ENCODE data around the gene SRGAP2C.
"Not testable (repeated sequence)": the region's sequence is repeated elsewhere in the genome, so short reads cannot be mapped to it uniquely, and the experiment has no call there.

SRGAP2C gene

DNA sequence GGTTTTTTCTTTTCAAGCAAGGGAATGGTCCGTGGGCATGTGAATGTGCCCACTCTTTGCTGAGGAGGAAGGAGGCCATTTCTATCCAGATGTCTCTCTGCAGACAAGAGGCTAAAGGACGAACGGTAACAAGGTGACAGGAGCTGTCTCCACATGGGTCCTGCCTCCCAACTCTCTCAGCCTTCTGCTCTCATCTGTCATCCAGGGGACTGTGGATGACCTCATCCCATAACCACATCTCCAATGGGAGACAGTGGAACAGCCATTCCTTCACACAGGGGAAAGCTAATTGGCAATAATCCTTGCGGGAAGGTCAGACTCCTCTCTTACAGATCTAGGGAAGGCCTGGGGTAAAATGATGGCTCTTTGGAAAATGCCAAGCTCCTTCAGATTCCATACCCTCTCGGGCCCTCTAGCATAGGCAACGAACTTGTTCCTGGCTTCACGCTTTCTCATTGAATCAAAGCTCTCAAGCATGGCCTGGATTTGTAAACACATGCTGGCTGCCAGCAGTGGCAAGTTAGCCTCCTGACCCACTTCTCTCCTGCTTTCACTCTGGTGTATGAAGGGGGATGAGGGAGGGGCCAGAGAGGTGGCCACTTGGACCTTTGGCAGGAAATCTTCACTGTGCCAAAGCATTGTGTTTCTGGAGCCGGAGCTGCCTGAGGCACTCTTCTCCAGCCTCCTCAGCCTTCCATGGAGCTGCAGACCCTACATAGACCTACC lies 201.0 kb downstream of the SRGAP2C start:
- not testable (repeated sequence) for DNase-seq

DNA sequence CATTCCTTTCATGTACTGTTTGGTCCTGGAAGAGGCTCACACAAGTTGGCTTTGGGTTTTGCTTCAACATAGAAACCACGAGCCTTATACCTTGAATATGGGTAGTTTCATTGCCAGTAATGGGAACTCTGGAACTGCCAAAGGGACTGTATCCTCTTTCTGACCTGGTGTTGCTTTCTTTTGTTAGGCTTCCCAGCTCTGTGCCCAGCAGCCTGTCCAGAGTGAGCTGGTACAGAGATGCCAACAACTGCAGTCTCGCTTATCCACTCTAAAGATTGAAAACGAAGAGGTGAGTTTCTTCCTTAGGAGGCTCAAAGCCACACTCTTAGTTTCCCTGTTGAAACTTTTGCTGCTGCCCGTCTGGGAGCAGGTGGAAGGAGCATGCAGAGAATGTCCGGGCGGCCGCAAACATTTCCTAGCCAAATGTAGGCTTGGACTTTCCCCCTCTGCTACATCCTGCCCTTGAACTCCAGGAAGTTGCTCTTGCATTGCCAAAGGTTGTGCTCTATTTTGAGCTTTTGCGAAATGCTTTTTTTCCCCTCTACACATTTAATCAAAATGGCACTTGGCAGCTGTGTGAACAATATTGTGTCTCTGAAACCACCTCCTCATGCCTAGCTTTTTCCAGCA lies 201.7 kb downstream of the SRGAP2C start:
- not testable (repeated sequence) for DNase-seq

DNA sequence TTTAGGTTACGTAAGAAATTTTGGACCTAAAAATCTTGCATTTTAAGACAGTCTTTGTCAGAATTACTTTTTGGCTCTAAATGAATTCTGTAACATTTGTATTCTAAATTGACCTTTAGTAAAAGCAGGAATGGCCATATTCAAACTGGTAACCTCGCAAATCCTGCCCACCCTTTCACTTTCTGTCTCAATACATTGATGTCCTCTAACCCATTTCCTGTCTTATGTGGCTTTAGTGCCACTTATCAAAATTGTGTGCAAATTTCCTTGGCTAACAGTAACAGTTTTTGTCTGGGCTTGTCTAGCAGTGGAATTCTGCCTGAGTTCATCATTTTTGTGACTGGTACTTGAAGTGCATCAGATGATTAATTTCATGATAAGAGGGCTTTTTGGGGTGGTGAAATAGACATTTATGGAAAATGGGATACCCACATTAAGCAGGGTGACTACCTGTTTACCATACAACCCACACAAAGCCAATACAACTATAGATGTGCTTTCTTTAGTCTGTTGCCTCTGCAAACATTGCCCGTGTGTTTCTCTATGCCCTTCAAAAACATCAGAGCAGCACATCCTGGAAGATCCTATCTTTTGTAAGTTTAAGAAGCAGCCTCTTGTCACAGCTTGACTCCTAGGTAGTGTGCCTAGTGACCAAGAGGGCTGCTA lies 205.3 kb downstream of the SRGAP2C start:
- DNase-seq, result not testable (repeated sequence)

DNA sequence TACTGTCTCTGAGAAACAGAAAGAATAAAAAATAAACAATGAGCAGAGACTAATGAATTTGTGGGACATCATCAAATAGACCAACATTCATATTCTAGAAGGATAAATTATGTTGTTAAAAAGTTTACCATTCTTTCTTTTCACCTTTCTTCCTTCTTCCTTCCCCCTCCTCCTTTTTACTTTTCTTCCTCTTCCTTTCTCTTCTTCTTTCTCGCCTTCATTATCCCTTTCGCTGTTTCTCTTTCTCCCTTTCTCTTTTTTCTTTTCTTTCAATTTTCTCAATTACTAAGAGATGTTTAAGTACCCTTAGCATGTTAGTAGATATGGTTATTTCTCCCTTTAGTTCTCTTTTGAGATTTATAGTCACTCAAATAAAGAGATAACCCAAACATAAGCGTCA lies 207.4 kb downstream of the SRGAP2C start:
- not testable (repeated sequence) for DNase-seq

DNA sequence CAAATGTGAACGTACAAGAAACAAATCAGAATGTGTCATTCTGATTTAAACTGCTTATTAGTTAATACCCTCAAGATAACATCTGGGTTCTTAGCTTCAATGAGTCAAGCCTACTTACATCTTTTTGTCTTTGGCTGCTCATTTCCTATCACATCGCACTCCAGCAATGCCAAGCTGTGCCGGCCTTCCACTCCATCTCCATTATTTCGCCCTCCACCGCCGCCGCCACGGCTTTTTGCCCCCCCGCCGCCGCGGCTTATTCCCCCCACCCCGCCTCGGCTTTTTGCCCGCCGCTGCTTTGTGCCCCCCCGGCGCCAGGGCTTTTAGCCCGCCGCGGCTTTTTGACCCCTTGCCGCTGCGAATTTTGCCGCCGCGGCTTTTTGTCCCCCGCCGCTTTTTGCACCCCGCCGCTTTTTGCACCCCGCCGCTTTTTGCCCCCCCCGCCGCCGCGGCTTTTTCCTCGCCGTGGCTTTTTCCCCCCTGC lies 211.0 kb downstream of the SRGAP2C start:
- not testable (repeated sequence) for DNase-seq

DNA sequence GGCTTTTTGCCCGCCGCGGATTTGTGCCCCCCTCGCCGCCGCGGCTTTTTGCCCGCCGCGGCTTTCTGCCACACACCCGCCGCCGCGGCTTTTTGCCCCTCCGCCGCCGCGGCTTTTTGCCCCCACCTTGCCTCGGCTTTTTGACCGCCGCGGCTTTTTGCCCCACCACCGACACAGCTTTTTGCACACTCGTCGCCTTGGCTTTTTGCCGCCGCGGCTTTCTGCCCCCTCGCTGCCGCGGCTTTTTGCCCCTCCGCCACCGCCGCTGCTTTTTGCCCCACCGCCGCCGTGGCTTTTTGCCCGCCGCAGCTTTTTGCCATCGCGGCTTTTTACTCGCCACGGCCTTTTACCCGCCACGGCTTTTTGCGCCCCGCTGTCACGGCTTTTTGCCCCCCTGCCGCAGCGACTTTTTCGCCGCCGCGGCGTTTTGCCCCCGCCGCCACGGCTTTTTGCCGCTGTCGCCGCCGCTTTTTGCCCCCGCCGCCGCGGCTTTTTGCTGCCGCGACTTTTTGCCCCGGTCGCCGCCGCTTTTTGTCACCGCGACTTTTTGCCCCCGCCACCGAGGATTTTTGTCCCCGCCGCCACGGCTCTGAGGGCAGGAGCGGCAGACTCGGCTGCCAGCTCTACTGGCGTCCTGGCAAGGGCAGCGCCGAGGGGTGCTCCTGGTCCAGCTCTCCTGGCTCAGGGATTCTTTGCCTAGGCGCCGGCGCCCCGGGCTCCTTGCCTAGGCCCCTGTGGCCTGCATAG lies 211.7 kb downstream of the SRGAP2C start:
- not testable (repeated sequence) for DNase-seq

DNA sequence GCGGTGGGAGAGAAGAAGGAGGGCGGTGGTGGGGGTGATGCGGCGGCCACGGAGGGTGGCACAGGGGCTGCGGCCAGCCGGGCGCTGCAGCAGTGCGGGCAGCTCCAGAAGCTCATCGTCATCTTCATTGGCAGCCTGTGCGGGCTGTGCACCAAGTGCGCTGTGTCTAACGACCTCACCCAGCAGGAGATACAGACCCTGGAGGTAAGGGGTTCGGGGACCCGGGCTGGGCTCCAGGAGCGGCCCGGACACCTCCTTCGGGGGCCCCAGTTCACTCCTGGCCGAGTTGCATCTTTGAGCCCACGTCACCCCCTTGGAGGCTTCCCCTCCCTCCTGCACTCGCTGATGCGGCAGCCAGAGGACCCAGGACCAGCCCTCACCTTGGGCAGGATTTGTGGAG lies 212.3 kb downstream of the SRGAP2C start:
- not testable (repeated sequence) for DNase-seq

DNA sequence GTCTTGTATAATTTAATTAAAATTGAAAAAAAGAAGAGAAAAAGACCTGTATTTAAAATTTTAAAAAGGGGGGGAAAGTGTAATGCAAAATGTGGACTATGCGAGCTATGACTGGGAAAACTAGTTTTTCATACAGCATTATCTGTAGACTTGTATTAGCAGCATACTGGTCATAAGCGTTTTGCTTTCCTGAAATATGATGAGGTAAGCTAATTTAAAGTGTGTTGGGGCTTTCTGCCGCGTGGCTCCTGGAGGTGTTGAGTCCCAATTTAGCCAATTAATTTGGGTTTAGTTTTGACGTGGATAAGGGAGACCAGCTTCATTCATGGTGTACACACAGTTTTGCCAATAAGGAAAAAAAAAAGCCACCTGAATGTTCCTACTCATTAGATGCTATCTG lies 214.4 kb downstream of the SRGAP2C start:
- DNase-seq, result not testable (repeated sequence)

DNA sequence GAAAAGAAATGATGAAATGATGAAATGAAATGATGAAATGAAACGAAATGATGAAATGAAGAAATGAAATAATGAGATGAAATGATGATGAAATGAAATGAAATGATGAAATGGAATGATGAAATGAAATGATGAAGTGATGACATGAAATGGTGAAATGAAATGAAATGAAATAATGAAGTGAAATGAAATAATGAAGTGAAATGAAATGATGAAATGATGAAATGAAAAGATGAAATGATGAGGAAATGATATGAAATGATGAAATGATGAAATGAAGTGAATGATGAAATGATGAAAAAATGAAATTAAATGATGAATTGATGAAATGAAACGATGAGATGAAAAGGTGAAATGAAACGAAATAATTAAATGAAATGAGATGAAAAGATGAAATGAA lies 215.3 kb downstream of the SRGAP2C start:
- DNase-seq, result not testable (repeated sequence)

DNA sequence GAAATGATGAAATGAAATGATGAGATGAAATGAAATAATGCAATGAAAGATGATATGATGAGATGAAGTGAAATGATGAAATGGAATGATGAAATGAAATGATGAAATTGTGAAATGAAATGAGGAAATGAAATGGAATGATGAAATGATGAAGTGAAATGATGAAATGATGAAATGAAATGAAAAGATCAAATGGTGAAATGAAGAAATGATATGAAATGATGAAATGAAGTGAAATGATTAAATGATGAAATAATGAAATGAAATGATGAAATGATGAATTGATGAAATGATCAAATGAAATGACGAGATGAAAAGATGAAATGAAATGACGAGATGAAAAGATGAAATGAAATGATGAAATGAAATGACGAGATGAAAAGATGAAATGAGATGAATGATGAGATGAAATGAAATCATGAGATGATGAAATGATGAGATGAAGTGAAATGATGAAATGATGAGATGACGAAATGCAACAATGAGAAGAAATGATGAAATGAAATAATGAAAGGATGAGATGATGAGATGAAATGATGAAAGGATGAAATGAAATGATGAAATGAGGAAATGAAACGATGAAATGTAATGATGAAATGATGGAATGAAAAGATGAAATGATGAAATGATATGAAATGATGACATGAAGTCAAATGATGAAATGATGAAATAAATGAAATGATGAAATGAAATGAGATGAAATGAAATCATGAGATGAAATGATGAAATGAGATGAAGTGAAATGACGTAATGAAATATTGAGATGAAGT lies 216.0 kb downstream of the SRGAP2C start:
- not testable (repeated sequence) for DNase-seq

DNA sequence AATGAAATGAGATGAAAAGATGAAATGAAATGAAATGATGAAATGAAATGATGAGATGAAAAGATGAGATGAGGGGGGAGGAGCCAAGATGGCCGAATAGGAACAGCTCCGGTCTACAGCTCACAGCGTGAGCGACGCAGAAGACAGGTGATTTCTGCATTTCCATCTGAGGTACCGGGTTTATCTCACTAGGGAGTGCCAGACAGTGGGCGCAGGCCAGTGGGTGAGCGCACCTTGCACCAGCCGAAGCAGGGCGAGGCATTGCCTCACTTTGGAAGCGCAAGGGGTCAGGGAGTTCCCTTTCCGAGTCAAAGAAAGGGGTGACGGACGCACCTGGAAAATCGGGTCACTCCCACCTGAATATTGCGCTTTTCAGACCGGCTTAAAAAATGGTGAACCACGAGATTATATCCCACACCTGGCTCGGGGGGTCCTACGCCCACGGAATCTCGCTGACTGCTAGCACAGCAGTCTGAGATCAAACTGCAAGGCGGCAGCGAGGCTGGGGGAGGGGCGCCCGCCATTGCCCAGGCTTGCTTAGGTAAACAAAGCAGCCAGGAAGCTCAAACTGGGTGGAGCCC lies 216.7 kb downstream of the SRGAP2C start:
- not testable (repeated sequence) for DNase-seq

DNA sequence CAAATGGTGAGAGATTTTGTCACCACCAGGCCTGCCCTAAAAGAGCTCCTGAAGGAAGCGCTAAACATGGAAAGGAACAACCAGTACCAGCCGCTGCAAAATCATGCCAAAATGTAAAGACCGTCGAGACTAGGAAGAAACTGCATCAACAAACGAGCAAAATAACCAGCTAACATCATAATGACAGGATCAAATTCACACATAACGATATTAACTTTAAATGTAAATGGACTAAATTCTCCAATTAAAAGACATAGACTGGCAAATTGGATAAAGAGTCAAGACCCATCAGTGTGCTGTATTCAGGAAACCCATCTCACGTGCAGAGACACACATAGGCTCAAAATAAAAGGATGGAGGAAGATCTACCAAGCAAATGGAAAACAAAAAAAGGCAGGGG lies 218.5 kb downstream of the SRGAP2C start:
- DNase-seq, result not testable (repeated sequence)

DNA sequence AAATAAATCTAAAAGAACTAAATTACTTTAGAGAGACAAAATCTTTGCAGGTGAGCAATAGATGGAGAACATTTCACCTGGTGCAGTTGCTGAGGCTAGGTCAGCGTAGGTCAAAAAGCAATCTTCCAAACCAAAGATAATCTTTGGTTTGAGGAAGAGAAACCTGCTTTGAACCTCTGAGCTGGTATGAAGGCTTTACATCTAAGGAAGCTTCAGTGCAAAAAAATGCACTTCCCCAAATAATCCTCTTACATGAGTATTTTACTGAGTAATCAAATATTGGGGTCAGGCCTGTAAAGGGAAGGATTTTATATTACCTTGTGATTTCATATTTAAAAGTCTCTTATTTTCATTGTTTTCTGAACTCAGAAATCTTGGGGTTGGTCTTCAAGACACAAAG lies 223.6 kb downstream of the SRGAP2C start:
- DNase-seq, result no peak

DNA sequence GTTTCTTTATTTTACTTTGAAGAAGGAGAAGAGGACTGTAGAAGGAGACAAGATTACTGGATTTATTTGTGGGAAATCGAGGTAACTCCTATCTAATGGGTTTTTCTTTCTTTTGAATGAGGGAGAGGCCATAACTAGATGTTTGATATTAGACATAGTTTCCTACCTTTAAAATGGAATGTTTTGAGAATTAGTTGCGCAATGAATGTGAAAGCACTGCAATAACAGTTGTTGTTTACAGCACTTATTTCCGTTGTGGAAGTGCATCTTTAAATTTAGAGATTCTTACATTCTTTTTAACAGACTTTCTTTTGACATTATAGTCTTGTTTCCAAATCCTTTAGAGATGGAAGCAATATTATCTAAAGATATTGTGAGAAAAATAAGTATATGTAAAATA lies 229.0 kb downstream of the SRGAP2C start:
- DNase-seq, result no peak

DNA sequence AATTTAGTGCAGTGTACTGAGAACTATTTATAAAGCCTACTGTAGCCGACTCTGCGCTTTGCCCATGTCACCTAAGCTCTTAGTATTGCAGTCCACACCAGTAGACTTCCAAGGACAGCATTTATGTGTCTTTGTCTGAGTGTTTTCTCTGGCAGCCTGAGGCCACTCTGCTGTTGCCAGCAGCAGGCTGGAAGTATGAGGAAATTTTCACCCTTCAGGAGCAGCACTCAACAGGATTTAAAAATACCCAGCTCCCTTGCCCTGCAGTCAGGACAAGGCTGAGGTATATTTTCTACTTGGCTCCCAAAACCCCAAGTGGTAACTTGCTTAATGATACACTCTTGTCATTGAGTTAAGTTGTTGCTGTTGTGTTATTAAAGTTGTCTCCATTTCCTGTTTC lies 230.1 kb downstream of the SRGAP2C start:
- no peak for DNase-seq

DNA sequence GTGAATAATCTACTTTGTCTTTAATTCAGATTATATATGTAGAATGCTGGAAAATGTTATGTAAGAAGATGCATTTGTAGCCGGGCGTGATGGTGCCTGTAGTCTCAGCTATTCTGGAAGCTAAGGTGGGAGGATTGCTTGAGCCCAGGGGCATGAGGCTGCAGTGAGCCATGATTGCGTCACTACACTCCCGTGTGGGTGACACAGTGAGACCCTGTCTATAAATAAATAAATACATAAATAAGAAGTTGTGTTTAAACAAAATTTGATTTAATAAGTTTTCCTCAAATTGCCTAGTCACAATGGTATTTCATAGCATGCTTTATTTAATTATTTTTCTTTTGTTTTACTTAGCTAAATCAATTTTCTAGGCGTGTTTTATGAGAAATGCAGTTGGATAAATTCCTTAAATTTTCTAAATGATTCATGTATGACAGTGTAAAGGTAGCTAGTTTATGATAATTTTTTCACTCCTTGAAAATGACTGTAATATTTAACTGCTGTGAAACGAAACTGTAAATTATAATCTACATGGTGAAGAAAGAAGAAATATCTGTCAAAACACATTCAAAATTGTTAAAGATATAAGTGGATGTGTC lies 232.6 kb downstream of the SRGAP2C start:
- no peak for DNase-seq

DNA sequence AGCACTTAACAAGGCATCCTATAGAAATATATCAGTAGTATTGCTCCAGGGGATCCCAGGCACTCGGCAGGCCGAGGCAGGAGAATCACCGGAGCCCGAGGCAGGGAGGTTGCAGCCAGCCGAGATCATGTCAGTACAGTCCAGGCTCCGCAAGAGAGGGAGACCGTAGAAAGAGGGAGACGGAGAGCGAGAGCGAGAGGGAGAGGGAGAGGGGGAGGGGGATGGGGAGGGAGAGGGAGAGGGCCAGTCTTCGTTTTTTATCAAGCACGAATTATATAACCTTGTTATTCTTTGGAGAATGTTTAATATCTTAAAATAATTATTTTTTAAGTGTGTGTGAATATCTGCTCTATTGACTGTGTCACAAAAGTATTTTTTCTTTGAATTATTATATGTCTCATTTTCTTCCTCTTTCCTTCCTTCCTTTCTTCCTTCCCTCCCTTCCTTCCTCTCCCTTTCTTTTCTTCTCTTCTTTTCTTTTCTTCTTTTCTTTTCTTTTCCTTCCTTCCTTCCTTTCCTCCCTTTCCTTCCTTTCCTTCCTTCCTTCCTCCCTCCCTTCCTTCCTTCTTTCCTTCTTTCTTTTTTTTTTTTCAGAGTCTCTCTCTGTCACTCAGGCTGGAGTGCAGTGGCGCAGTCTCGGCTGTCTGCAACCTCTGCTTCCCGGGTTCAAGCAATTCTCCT lies 233.7 kb downstream of the SRGAP2C start:
- DNase-seq, result no peak

DNA sequence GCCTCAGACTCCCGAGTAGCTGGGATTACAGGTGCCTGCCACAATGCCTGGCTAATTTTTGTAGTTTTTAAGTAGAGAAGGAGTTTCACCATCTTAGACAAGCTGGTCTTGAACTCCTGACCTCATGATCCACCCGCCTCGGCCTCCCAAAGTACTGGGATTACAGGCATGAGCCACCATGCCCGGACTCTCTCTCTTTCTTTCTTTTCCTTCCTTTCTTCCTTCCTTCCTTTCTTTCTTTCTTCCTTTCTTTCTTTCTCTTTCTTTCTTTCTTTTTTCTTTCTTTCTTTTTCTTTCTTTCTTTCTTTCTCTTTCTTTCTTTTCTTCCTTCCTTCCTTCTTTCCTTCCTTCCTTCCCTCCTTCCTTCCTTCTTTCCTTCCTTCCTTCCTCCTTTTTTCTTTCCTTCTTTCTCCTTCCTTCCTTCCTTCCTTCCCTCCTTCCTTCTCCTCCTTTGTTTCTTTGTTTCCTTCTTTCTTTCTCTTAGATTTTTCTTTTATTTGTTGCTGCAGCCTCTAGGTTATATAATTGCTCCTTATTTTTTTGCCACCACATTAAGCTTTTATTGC lies 234.4 kb downstream of the SRGAP2C start:
- not testable (repeated sequence) for DNase-seq

DNA sequence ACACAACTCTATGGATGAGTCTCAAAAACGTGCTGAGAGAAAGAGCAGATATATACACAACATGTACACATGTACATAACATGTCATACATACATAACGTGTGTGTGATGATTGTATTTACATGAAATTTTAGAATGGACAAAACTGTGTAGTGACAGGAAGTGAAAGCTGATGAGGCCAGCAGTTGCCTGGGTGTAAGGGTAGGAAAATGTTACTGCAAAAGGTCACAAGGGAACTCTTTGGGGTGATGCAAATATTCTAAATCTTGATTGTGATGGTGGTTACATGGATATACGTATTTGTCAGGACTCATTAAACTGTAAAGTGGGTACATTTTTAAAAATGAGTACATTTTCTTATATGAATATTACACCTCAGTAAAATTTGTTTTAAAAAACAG lies 236.7 kb downstream of the SRGAP2C start:
- DNase-seq, result not testable (repeated sequence)

DNA sequence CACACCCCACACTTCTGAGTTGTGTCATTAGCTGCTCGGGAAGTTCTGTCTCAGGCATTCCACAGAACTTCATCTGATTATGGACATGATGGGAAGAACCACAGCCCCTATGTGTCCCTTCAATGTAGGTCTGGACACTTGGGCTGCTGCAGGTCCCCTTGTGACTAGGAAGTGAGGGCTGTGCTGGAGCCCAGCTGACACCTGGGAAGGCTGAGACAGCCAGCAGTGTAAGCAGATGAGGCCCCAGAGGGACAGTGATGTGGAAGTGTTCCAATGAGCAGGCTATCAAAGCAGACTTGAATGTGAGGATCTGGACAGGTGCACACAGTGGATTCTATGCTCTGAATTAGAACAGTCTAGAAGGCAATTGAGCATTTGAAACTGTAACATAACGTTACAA lies 239.2 kb downstream of the SRGAP2C start:
- DNase-seq, result not testable (repeated sequence)

DNA sequence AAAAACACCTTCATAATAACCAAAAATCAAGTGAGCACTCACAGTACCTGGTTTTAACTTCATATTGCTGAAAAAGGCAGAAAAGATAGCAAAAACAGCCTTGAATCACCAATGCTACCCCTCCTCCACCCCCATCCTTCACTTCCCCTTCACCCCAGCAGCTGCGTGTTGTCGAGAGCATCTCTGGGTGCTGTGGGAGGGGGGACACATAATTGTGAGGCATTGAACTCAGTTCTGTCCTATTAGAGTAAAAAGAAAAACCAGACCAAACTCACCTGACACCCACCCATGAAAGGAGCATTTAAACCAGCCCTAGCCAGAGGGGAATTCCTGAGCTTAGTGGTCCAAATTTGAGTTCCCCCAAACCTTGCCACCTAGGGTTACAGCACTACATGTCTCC lies 248.7 kb downstream of the SRGAP2C start:
- not testable (repeated sequence) for DNase-seq
